GM19438 (cell line): ENCODE data around the gene CRTC1.
"Not testable (repeated sequence)": the region's sequence is repeated elsewhere in the genome, so short reads cannot be mapped to it uniquely, and the experiment has no call there.

Experiments
- ATAC-seq: cut with Tn5 transposase; IDR thresholded peaks from one replicate; pipeline ENCODE4 v1.9.1; 2021; ENCODE audit warnings: low read depth; ENCODE audit not compliant: unreplicated experiment

Gene CRTC1

DNA sequence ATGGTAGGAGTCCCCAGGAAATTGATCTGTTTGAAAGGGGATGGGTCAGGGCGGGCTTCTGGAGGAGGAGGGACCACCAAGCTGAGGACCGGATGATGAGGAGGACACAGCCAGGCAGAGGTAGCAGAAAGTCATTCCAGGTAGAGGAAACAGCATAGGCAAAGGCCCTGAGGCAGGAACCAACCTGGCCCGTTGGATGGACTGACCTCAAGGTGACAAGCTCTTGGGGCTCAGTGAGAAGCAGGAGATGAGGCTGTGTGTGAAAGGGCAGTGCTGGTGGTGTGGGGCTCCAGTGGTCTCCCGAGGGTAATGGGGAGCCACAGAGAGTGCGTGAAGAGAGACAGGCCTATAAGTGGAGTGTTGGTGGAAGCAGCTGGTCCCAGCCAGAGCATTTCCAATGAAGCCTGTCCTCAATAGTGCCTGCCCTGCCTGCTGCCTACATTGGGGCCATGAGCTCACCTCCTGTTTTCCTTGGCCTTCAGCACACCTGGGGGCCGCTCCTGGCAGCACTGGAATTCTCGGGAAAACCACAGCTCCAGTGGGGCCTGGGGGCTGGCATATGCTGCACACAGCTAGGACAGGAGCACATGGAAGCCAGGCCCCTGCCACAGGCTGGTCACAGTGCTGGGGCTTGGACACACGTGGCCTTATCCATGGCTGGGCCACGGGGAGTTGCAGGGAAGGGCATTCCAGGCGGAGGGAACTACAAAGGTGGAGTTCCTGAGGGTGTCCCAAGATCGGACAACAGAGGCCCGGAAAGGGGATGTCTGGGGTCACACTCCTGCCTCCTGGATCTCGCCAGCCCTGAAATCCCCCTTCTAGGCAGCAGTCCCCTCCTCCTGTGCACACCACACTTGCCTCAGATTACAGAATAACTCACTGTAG is 109.9 kb downstream of the CRTC1 start:
- no peak for ATAC-seq

DNA sequence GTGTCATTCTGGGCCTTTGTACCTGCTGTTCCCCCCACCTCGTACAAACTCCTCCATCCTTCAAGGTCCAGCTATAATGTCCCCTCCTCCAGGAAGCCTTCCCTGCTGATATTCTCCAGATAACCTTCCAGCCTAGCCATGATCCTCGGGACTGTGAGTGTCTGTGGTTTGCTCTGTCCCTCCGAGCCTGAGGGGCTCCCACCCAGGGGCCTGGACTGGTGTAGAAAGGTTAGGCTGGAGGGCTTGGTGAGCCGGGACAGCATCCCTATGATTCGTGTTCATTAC is 110.5 kb downstream of the CRTC1 start:
- ATAC-seq, result no peak

DNA sequence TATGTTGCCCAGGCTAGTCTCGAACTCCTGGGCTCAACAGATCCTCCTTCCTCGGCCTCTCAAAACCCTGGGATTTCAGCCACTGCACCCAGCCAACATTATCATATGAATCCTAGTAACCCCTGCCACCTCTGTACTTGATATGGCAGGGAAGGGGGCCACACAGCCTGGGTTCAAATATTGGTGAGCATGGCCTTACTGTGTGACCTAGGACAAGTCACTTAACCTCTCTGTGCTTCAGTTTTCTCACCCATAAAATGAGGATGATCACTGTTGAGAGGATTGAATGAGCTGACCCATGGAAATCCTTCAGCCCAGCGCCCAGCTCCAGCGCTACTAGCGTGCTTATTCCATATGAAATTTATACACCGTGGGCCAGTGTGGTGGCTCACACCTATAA is 111.2 kb downstream of the CRTC1 start:
- no peak for ATAC-seq

DNA sequence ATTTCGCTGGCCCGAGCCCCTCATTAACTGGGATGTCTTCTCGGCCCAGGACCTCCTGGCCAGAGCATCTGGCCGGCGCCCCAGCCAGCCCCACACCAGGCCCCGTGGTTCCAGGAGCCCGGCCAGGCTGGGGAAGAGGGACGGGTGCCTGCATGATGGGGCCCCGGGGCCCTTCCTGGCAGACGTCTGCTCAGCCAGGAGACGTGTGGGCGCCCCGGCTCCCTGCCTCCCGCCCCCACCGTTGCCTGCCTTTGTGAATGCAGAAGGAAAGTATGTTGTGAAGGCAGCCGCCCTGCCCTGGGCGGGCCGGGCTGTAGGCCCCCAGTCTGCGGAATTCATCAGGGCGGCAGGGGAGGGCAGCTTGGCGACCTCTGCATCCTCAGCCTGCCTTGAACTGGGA is 112.1 kb downstream of the CRTC1 start:
- ATAC-seq, result no peak

DNA sequence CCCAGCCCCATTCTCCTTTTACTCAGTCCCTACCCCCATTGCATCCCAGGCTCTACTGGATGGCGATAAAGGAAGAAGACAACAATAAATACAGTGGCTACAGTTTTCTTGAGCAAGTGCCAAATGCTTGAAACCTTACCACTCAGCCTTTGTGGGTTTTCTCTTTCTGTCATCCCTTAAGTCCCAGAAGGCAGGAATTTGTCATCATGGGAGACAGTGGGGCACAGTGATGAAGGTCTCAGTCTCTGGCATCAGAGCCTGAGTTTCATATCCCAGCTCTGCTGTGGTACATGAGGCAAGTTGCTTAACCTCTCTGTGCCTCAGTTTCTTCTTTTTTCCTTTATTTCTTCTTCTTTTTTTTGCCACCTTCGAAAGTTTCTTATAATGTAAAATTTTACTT is 112.8 kb downstream of the CRTC1 start:
- ATAC-seq, result no peak

DNA sequence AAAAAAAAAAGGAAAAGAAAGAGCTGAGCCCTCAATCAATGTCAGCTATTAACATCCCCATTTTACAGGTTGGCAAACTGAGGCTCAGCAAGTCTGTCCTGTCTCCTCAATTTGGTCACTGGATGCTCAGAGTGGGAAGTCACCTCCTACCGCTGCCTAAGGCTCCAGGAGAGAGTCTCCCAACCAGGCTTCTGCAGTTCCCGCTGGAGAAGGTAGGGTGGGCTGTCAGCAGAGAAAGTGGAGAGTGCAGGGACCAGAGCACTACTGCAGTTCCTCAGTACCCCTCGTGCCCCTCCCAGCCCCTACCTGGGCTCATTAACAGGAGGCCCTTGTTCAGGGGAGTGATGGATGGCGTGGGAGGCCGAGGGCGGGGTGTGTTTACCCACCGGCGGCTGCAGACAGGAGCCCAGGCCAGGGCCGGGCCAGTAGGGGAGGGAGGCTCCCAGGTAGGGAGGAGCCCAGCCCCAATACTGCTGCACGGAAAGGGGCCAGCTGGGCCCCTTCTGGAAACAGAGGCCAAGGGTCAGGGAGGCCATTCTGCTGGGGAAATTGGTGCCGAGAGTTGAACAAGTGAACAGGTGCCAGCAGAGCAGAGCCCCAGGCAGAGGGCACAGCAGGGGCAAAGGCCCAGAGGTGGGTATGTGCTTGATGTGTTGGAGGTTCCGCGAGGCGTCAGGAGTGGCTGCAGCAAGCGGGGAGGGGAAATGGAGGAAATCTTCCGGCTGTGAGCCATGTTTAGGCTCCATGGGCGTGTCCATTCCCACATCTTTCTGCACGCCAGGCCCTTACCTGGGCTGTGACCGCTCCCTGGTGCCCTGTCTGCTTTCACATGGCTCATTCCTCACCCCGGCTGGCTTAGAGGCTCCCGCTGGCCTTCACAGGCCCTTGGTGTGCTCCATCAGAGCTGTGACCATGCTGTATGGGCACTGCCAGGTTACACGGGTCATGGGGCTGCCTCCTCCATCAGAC is 115.2 kb downstream of the CRTC1 start:
- ATAC-seq, result no peak

DNA sequence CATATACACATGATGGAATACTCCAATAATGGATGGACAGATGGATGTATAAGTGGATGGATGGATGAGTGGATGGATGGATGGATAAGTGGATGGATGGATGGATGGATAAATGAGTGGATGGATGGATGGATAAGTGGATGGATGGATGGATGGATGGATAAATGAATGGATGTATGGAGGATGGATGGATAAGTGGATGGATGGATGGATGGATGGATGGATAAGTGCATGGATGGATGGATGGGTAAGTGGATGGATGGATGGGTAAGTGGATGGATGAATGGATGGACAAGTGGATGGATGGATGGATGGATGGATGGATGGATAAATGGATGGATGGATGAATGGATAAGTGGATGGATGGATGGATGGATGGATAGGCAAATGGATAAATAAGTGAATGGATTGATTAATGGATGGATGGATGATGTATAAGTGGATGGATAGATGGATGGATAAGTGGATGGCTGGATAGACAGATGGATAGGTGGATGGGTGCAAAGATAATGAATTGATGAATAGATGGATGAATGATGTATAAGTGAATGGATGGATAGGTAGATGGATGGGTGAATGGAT is 116.0 kb downstream of the CRTC1 start:
- ATAC-seq, result no peak

DNA sequence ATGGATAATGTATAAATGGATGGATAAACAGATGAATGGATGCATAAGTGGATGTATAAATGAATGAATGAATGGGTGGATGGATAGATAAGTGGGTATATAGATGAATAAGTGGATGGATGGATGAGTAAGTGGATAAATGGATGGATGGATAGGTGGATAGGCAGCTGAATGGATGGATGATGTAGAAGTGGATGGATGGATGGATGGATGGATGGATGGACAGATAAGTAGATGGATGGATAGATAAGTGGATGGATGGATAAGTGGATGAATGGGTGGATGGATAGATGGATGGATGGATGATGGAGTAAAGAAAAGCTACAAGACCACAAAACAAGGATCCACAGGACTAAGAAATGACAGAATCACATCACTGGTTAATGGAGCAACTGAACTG is 116.6 kb downstream of the CRTC1 start:
- no peak for ATAC-seq

DNA sequence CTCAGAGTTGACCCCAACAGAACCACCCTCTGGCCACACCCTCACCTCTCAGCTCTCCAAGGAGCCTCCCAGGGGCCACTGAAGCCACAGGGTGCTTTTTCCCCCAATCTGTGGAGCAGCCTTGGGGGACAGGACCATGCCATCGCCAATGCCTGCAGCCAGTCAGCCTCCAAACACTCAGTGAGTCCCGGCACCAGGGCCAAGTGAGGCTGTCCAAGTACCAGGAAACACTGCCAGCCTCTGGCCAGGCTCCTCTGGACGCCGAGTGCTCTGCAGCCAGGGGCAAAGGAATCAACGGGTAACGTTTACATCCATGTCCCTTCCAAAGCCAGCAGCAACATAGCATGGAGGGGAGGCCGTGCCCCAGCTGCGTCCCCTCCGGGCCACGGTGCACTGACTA is 117.2 kb downstream of the CRTC1 start:
- ATAC-seq, result no peak

DNA sequence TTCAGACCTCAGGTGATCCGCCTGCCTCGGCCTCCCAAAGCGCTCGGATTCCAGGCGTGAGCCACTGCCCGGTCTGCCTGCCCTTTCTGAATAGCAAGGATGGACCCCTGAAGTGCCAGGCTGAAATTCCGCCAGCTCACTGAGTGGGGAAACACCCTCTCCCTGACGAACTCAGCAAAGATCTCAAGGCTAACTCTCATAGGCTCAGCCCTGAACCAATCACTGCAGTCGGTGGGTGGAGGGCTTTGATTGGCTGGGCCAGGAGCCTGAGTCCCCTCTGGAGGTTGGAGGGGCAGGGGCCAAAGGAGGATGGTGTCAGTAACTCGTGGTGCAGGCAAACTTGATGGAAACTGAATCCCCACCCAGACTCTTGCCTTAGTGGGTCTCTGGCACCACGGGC is 118.9 kb downstream of the CRTC1 start:
- no peak for ATAC-seq

DNA sequence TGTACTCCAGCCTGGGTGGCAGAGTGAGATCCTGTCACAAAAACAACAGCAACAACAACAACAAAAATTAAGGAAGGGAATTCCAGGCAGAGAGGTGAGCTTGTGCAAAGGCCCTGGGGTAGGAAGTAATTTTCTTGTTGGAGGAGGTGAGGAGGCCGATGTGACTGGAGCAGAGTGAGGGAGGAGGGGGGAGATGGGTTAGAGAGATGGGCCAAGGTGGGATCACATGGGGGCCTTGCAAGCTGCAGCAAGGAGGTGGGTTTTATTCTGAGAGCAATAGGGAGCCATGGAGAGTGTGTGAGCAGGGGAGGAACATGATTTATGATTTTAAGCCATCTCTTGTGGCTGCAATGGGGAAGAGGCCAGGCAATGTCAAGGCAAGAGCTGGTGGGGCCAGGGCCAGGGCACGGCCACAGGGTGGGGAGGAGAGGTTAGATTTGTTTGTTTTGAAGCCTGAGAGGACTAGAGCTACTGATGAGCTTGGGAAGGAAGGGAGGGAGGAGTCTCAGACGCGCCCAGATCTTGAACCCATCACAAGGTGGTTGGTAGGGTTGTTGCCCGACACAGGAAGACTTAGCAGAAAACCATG is 120.2 kb downstream of the CRTC1 start:
- ATAC-seq, result no peak

DNA sequence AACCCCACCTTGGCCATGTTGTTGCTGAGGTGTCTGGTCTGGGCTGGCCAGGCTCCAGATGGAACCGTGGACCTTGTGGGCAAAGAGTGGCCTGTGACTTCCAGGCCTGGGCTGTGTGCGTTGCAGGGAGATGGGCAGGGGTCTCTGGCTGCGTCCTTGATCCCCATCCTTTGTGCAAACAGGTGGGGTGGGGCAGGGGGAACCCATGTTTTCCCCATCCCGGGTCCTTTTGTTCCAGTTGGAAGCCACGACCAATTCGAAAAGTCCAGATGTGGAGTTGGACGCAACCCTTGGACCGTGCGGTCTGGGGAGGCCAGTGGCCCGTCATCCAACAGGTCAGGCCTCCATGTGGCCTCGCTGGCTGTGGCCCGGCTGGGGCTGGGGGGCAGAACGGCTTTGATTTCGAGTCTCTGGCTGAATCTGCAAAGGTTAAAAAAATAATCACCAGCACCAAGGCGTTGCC is 120.7 kb downstream of the CRTC1 start:
- no peak for ATAC-seq

DNA sequence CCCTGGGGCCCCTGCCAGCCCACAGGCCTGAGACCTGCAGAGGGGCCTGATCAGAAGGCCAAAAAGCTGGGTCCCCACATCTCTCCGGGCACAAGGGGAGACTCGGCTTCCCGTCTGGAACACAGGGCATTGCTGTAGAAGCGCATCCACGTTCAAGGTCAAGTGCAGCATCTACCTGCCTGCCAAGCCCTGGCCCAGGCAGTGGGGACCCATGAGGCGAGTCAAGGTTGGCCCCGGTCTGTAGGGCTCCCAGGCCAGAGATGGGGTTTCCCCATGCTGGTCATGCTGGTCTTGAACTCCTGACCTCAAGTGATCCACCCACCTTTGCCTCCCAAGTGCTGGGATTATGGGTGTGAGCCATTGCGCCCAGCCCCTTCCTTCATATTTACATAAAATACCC is 121.2 kb downstream of the CRTC1 start:
- ATAC-seq, result no peak

DNA sequence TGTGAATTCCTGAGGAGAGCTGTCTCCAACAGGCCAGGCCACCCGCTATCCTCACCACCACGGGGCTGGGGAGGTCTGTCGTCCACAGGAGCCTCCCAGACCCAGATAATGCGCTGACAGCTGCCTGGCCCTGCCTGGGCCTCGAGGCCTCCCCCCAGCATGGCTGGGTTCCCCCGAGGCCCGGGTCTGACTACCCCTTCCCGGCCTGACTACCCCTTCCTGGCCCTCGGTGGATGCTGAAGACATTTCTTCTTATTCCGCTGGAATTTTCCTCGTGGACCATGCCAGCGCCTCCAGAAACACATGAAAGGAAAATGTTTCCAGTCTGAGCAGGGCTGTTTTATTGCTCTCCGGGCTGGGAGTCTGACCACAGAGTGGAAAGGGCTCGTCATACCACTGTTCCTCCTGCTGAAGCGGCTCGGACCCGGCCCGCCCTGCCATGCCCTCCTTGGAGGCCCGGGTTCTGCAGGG is 124.4 kb downstream of the CRTC1 start:
- no peak for ATAC-seq

DNA sequence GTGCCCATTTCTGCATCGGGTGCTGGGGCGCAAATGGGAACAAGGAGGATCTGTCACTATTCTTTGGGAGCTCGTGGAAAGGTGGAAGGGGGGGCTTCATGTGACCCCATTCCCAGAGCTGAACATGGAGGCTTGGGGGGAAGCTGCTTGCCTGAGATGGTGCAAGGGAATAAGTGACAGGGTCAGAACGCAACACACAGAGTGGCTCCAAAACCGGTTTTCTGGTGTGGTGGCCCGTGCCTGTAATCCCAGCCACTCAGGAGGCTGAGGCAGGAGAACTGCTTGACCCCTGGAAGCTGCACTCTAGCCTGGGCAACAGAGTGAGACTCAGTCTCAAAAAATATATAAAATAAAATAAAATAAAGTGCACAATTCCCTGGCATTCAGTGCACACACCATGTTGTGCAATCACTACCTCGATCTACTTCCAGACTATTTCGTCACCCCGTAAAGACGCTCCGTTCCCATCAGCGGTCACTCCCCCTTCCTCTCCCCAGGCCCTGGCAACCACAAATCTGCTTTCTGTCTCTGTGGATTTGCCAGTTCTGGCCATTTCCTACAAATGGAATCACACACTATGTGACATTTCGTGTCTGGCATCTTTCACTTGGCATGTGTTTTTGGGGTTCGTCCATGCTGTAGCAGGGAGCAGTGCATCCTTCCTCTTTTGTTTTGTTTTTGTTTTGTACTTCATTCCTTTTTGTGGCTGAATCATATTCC is 125.8 kb downstream of the CRTC1 start:
- no peak for ATAC-seq

DNA sequence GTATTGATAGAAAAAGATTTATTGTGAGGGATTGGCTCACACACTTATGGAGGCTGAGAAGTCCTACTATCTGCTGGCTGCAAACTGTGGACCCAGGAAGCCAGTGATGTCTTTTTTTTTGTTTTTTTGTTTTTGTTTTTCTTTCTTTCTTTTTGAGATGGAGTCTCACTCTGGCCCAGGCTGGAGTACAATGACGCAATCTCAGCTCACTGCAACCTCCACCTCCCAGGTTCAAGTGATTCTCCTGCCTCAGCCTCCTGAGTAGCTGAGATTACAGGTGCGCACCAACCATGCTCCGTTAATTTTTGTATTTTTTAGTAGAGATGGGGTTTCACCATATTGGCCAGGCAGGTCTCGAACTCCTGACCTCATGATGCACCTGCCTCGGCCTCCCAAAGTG is 128.2 kb downstream of the CRTC1 start:
- ATAC-seq, result not testable (repeated sequence)

DNA sequence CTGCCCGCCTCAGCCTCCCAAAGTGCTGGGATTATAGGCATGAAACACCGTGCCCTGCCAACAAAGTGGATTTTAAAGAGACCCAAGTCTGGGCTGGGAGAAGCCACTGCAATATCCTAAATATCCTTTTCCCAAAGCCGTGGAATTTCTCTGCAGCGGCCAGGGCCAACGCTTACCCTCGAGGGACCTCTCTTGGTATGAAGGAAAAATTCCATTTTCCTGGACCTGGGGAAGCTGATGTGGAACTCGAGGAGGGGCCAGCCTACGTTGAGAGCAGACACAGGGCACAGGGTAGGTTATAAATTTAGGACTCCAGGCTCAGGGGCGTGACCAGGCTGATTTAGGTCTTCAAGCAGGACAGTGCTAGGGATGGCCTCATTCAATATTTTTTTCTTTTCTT is 130.6 kb downstream of the CRTC1 start:
- no peak for ATAC-seq

DNA sequence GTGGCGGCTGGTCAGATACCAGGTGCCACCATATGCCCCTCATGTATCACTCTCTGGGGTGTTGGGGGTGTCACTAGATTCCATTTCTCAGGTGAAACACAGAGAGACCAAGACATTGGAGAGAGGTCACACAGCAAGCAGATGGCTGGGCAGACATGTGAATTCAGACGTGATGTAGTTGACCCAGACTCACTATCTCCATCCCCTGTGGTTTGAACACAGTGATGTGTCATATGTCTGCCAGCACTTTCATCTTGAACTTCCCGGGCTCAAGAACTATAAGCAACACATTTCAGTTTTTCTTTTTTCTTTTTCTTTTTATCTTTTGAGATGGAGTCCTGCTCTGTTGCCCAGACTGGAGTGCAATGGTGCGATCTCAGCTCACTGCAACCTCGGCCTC is 132.2 kb downstream of the CRTC1 start:
- ATAC-seq, result no peak

DNA sequence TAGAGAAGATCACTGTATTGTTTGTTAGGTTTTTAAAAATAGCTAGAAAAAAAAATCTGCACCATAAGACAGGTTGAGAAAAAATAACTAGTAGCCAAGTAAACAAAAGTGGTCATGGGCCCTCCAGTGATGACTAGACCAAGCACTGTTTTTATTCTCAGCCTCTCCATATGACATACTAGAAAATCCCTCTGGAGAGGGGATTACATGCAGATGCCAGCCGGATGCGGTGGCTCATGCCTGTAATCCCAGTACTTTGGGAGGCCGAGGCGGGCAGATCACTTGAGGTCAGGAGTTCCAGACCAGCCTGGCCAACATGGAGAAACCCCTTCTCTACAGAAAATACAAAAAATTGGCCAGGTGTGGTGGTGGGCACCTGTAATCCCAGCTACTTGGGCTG is 133.2 kb downstream of the CRTC1 start:
- not testable (repeated sequence) for ATAC-seq

DNA sequence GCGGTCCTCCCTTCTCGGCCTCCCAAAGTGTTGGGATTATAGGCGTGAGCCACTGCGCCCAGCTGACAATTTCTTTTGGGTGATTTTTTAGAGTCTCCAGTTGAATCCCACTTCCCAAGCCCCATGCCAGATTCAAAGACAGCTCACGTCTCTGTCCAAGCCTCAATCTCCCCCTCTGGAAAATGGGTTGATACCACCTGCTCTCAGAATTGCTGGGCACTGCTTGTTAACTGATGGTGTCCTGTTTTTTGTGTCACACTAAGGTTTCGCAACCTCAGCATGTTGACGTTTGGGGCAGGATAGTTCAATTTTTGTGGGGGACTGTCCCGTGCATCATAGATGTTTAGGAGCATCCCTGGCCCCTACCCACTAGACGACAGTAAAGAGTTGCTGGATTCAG is 134.1 kb downstream of the CRTC1 start:
- ATAC-seq, result no peak
